Measurements from ENCODE around the gene DUOX2.
"Not testable (repeated sequence)": the region's sequence is repeated elsewhere in the genome, so short reads cannot be mapped to it uniquely, and the experiment has no call there.

DNA sequence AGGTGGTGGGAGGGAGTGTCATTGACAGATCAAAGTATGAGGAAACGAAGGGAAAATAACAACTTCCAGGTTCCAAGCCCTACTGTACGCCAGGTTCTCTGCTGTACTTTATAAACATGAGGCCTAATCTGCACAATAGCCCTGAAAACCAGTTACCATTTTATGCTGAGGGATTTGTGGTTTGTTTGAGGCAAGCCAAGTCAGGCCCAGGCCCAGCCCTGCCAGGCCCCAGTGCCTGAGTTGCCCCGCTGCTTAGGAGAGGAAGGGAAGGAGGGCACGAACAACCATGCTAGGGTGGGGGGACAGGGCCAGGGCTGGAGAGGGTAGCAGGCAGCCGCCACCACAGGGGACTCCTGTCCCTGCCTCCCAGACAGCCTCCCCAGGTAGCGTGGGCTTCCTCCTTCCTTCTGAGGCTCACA, 44.0 kb downstream of the DUOX2 start:
- TF ChIP-seq, protein P1, sequence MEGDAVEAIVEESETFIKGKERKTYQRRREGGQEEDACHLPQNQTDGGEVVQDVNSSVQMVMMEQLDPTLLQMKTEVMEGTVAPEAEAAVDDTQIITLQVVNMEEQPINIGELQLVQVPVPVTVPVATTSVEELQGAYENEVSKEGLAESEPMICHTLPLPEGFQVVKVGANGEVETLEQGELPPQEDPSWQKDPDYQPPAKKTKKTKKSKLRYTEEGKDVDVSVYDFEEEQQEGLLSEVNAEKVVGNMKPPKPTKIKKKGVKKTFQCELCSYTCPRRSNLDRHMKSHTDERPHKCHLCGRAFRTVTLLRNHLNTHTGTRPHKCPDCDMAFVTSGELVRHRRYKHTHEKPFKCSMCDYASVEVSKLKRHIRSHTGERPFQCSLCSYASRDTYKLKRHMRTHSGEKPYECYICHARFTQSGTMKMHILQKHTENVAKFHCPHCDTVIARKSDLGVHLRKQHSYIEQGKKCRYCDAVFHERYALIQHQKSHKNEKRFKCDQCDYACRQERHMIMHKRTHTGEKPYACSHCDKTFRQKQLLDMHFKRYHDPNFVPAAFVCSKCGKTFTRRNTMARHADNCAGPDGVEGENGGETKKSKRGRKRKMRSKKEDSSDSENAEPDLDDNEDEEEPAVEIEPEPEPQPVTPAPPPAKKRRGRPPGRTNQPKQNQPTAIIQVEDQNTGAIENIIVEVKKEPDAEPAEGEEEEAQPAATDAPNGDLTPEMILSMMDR (optimal IDR thresholded peaks at IDR 0.05 in 1 of 3, IDR thresholded peaks at IDR 0.05 in 1 of 3, conservative IDR thresholded peaks at IDR 0.05 in 1 of 3; ENCODE audit: extremely low read depth in 1 of 3, insufficient read depth in 2 of 3, low read length in 3 of 3) = not testable (repeated sequence)
- TF ChIP-seq EZH2 (IDR thresholded peaks at IDR 0.05; ENCODE audit: low read length) = not testable (repeated sequence)

Measured in keratinocyte (primary cell).